ENCODE results near the gene GATB.

The GATB gene

GRCh38 chr4:151781026-151781425 is 20.2 kb upstream of the GATB start:
- DNase-seq (ENCODE audit: low read depth): no peak
- no peak for TF ChIP-seq CTCF (IDR thresholded peaks at IDR 0.05; ENCODE audit: low read depth, low read length)
- no peak for TF ChIP-seq MAX (IDR thresholded peaks at IDR 0.05; ENCODE audit: low read depth, low read length)
- no peak for TF ChIP-seq MYC (IDR thresholded peaks at IDR 0.05; ENCODE audit: low read depth, low read length)
- TF ChIP-seq POLR2A (IDR thresholded peaks at IDR 0.05; ENCODE audit: extremely low read depth, insufficient read length): no peak
- H3K4me3 ChIP-seq (ENCODE audit: low read depth, low read length): no peak overlapping the region

- no peak for DNase-seq (ENCODE audit: low read depth)
- TF ChIP-seq MYC (IDR thresholded peaks at IDR 0.05; ENCODE audit: low read depth, low read length) (no peak), POLR2A (IDR thresholded peaks at IDR 0.05; ENCODE audit: extremely low read depth, insufficient read length) (no peak), MAX (IDR thresholded peaks at IDR 0.05; ENCODE audit: low read depth, low read length) (no peak), CTCF (IDR thresholded peaks at IDR 0.05; ENCODE audit: low read depth, low read length) (no peak)
- H3K4me3 ChIP-seq (ENCODE audit: low read depth, low read length): no peak overlapping the region
Observed at GRCh38 chr4:151777471-151777870, 16.7 kb upstream of the GATB start.

- DNase-seq (ENCODE audit: low read depth): no peak
- no peak overlapping the region for H3K4me3 ChIP-seq (ENCODE audit: low read depth, low read length)
- no peak for TF ChIP-seq POLR2A (IDR thresholded peaks at IDR 0.05; ENCODE audit: extremely low read depth, insufficient read length)
- TF ChIP-seq CTCF (IDR thresholded peaks at IDR 0.05; ENCODE audit: low read depth, low read length): no peak
- no peak for TF ChIP-seq MYC (IDR thresholded peaks at IDR 0.05; ENCODE audit: low read depth, low read length)
- TF ChIP-seq MAX (IDR thresholded peaks at IDR 0.05; ENCODE audit: low read depth, low read length): no peak
Observed at GRCh38 chr4:151774324-151774723, 13.5 kb upstream of the GATB start.

GRCh38 chr4:151772274-151772673 is 11.5 kb upstream of the GATB start:
- TF ChIP-seq CTCF (IDR thresholded peaks at IDR 0.05; ENCODE audit: low read depth, low read length) (no peak), POLR2A (IDR thresholded peaks at IDR 0.05; ENCODE audit: extremely low read depth, insufficient read length) (no peak), MYC (IDR thresholded peaks at IDR 0.05; ENCODE audit: low read depth, low read length) (no peak), MAX (IDR thresholded peaks at IDR 0.05; ENCODE audit: low read depth, low read length) (no peak)

GRCh38 chr4:151771664-151772063 is 10.9 kb upstream of the GATB start:
- DNase-seq (ENCODE audit: low read depth): no peak
- TF ChIP-seq CTCF (IDR thresholded peaks at IDR 0.05; ENCODE audit: low read depth, low read length) (no peak), POLR2A (IDR thresholded peaks at IDR 0.05; ENCODE audit: extremely low read depth, insufficient read length) (no peak), MYC (IDR thresholded peaks at IDR 0.05; ENCODE audit: low read depth, low read length) (no peak), MAX (IDR thresholded peaks at IDR 0.05; ENCODE audit: low read depth, low read length) (no peak)
- H3K4me3 ChIP-seq (ENCODE audit: low read depth, low read length): no peak overlapping the region

More at GRCh38 chr4:151772274-151772673, 11.5 kb upstream of the GATB start:
- H3K4me3 ChIP-seq (ENCODE audit: low read depth, low read length): no peak overlapping the region
- no peak for DNase-seq (ENCODE audit: low read depth)

GRCh38 chr4:151770154-151770553 is 9.3 kb upstream of the GATB start:
- H3K4me3 ChIP-seq (ENCODE audit: low read depth, low read length): no peak overlapping the region
- DNase-seq (ENCODE audit: low read depth): no peak
- no peak for TF ChIP-seq MYC (IDR thresholded peaks at IDR 0.05; ENCODE audit: low read depth, low read length)
- no peak for TF ChIP-seq CTCF (IDR thresholded peaks at IDR 0.05; ENCODE audit: low read depth, low read length)
- TF ChIP-seq MAX (IDR thresholded peaks at IDR 0.05; ENCODE audit: low read depth, low read length): no peak
- TF ChIP-seq POLR2A (IDR thresholded peaks at IDR 0.05; ENCODE audit: extremely low read depth, insufficient read length): no peak

All from NB4 (cell line).